HG02885 (cell line): Measurements from ENCODE around the gene ZNF536.
"Not testable (repeated sequence)": the region's sequence is repeated elsewhere in the genome, so short reads cannot be mapped to it uniquely, and the experiment has no call there.

Source experiments
- ATAC-seq: cut with Tn5 transposase; IDR thresholded peaks from one replicate; pipeline ENCODE4 v1.9.1; 2021; ENCODE audit warnings: mild to moderate bottlenecking; ENCODE audit not compliant: unreplicated experiment, poor library complexity

Gene ZNF536

GRCh38 chr19:30407068-30407709 is 35.0 kb downstream of the ZNF536 start:
- ATAC-seq = no peak

GRCh38 chr19:30408734-30409301 is 36.6 kb downstream of the ZNF536 start:
- ATAC-seq = no peak

GRCh38 chr19:30411714-30412113 is 39.5 kb downstream of the ZNF536 start:
- no peak for ATAC-seq

GRCh38 chr19:30416375-30416774 is 44.2 kb downstream of the ZNF536 start:
- ATAC-seq = no peak

- not testable (repeated sequence) for ATAC-seq
Observed at GRCh38 chr19:30417166-30417565, 45.0 kb downstream of the ZNF536 start.

GRCh38 chr19:30419568-30420180 is 47.5 kb downstream of the ZNF536 start:
- ATAC-seq = no peak

GRCh38 chr19:30420316-30420715 is 48.1 kb downstream of the ZNF536 start:
- no peak for ATAC-seq

- no peak for ATAC-seq
Observed at GRCh38 chr19:30420881-30421280, 48.7 kb downstream of the ZNF536 start.

- no peak for ATAC-seq
Observed at GRCh38 chr19:30421571-30421970, 49.4 kb downstream of the ZNF536 start.

- no peak for ATAC-seq
Observed at GRCh38 chr19:30423481-30423880, 51.3 kb downstream of the ZNF536 start.

- no peak for ATAC-seq
Observed at GRCh38 chr19:30425885-30426838, 54.0 kb downstream of the ZNF536 start.

- no peak for ATAC-seq
Observed at GRCh38 chr19:30426864-30427263, 54.7 kb downstream of the ZNF536 start.

GRCh38 chr19:30428092-30428680 is 56.0 kb downstream of the ZNF536 start:
- no peak for ATAC-seq

GRCh38 chr19:30428844-30429243 is 56.7 kb downstream of the ZNF536 start:
- no peak for ATAC-seq

- no peak for ATAC-seq
Observed at GRCh38 chr19:30430206-30430734, 58.1 kb downstream of the ZNF536 start.

- no peak for ATAC-seq
Observed at GRCh38 chr19:30431591-30431990, 59.4 kb downstream of the ZNF536 start.

GRCh38 chr19:30434797-30435594 is 62.8 kb downstream of the ZNF536 start:
- no peak for ATAC-seq

GRCh38 chr19:30437869-30438268 is 65.7 kb downstream of the ZNF536 start:
- no peak for ATAC-seq

GRCh38 chr19:30439310-30439709 is 67.1 kb downstream of the ZNF536 start:
- ATAC-seq = no peak
